ENCODE measurements around the gene CIAO3. TPM values are rescaled to one million over a fixed set of nuclear protein-coding genes. Genes with fewer than 3 reads are reported as not detected.
A peak's percentile ranks its signal among the peaks of the same experiment; 100 is the strongest.

Gene CIAO3
- total RNA-seq, 2 experiments from 2014 or later: 28.3 to 31.9 TPM

DNA sequence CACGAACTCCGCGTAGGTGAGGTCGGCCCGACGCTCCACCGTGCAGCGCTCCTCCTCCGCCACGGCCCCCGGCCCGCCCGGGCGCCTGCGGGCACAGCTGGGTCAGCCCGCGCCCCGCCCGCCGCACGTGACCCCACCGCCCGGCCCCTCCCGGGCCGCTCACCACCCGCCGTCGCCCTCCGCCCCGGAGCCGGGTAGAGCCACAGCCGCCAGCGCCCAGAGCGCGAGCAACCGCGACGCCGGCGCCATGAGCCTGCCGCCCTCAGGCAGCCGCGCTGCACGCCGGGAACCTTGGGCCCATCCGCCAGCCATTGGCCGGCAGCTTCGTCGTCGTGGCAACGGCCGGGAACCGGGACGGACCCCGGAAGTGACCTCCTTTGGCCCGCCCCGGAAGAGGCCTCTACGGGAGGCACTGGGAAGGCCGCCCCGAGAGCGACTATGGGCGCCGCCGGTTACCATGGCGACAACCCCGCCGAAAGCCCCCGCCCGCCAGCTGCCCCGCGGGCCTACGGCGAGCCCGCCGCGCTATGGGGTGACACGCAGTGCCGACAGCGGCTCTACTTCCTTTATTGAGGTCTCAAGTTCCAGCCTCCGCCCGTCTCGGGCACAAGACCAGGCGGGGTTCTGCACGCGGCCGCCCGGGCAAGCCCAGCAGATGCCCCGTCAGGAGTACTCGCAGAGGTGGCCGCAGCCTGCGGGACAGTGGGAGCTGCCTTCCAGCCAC is 56.6 kb downstream of the CIAO3 start, which contains the start of gene JMJD8:
JMJD8 (minus strand) TSS at position 264 of the 724 bp plus-strand sequence; CDS start at position 249, 15 bp downstream.
- H3K4me1 Mint-ChIP-seq: peaks cover 40% of the 10 kb centered on the region
- ATAC-seq (peak; percentile 80), DNase-seq (peak; percentile 99)
- peaks cover 32% of the 10 kb centered on the region for H3K36me3 Mint-ChIP-seq (ENCODE audit: low read depth)
- ChIA-PET POLR2A (no interaction called here), CTCF (interaction anchor here (0.6 to 1.0 kb wide), 2 partner anchors 28 to 259 kb away, joined by 3 to 4 read pairs; partner anchors contain the start of gene RAB11FIP3)
- no peaks in the 10 kb centered on the region for H3K27me3 Mint-ChIP-seq
- peak within 1 kb of the TSS; percentile 76 for H3K4me3 Mint-ChIP-seq
- intact Hi-C loops (cut with DNase I, micrococcal nuclease): loop anchor here (1.0 to 5.0 kb wide), 13 partner anchors 15 to 1088 kb away; partner anchors contain the start of genes ANTKMT (in 2 of the 2), METTL26 (in 2 of the 2), CAPN15 (in 1 of the 2) and CHTF18 (in 1 of the 2)
- H3K27ac Mint-ChIP-seq: peak within 1 kb of the TSS; percentile 58
- H3K9me3 Mint-ChIP-seq (ENCODE audit: low read depth): no peaks in the 10 kb centered on the region

DNA sequence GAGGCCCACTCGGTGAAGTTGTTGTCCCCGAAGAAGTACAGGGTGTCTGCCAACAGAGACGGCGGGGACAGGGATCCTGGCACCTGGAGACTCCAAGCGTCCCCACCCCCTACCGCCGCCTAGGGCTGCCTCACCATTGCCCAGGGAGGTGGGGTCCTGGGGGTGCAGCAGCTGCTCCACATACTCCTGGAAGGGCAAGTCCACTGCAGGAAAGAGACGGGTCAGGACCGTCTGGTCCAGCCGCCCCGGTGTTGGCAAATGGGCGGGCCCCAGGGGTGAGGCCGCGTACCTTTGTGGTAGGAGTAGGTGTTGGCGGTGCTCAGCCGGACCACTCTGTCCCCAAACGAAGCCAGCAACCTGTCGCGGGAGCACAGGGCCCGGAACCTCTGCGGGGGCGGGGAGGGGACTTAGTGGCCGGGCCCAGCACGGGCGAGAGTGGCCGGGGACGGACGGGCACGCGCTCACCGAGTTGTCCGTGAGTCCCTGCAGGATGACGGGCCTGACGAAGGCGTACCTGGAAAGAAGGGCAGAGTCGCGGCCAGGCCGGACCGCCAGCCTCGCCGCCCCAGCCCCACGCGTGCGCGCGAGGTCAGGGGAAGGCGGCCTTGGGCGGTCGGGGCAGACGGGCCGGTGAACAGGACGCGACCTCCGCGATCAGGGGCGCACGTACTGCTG is 57.3 kb downstream of the CIAO3 start:
- Mint-ChIP-seq H3K4me1 (peaks cover 36% of the 10 kb centered on the region), H3K27me3 (no peaks in the 10 kb centered on the region), H3K27ac (peak overlapping the region; percentile 58), H3K4me3 (peak overlapping the region; percentile 76), H3K36me3 (ENCODE audit: low read depth) (peaks cover 32% of the 10 kb centered on the region), H3K9me3 (ENCODE audit: low read depth) (no peaks in the 10 kb centered on the region)
- DNase-seq (peak; percentile 41), ATAC-seq (no peak)
- POLR2A ChIA-PET: no interaction called here
- CTCF ChIA-PET: interaction anchor here (0.6 to 1.0 kb wide), 3 partner anchors 29 to 258 kb away, joined by 3 to 4 read pairs (median 4); partner anchors contain the start of gene RAB11FIP3
- intact Hi-C loops (cut with DNase I, micrococcal nuclease): loop anchor here (1.0 to 5.0 kb wide), 13 partner anchors 15 to 1089 kb away; partner anchors contain the start of genes ANTKMT (in 2 of the 2), METTL26 (in 2 of the 2), CAPN15 (in 1 of the 2) and CHTF18 (in 1 of the 2)

DNA sequence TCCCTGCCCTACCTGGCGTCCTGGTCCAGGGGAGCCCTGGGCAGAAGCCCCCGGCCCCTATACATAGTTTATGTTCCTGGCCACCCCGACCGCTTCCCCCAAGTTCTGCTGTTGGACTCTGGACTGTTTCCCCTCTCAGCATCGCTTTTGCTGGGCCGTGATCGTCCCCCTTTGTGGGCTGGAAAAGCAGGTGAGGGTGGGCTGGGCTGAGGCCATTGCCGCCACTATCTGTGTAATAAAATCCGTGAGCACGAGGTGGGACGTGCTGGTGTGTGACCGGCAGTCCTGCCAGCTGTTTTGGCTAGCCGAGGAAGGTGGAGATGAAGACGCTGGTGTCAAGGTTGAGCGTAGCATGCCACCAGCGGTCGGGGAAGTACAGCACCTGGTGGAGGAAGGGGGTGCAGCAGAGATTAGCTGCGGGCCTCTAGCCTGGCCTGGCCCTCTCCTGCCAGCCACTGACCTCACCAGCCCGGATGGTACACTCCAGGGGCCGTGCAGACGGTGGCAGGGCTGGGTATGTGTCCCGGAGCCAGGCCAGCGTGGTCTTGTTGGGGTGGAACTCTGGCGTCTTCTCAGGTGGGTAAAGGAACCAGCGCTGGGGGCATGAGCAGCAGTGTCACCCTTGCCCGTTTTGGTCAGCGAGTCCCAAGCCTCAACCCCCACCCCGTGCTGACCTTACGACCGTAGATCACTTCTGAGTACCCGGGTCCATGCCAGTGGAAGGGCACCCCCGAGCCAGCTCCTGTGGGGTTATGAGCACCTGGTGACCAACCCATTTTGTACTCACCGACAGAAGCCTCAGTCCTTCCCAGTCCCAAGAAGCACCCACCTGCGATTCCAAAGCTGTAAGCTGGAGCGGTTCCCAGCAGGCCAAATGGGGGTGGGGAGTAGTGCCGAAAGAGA is 58.1 kb downstream of the CIAO3 start:
- Mint-ChIP-seq H3K4me3 (peak overlapping the region; percentile 76), H3K27ac (peak overlapping the region; percentile 58), H3K4me1 (peaks cover 34% of the 10 kb centered on the region), H3K36me3 (ENCODE audit: low read depth) (peaks cover 32% of the 10 kb centered on the region), H3K9me3 (ENCODE audit: low read depth) (no peaks in the 10 kb centered on the region), H3K27me3 (no peaks in the 10 kb centered on the region)
- ATAC-seq (no peak), DNase-seq (no peak)
- intact Hi-C loops (cut with DNase I, micrococcal nuclease): loop anchor here (5.0 kb wide), 7 partner anchors 40 to 1090 kb away; partner anchors contain the start of genes ANTKMT (in 1 of the 2), CAPN15 (in 1 of the 2), DECR2 (in 1 of the 2) and EME2 (in 1 of the 2)
- POLR2A ChIA-PET: no interaction called here
- CTCF ChIA-PET: interaction anchor here (0.6 kb wide), 1 partner anchor 195 kb away, joined by 4 read pairs; no protein-coding TSS in a partner anchor

DNA sequence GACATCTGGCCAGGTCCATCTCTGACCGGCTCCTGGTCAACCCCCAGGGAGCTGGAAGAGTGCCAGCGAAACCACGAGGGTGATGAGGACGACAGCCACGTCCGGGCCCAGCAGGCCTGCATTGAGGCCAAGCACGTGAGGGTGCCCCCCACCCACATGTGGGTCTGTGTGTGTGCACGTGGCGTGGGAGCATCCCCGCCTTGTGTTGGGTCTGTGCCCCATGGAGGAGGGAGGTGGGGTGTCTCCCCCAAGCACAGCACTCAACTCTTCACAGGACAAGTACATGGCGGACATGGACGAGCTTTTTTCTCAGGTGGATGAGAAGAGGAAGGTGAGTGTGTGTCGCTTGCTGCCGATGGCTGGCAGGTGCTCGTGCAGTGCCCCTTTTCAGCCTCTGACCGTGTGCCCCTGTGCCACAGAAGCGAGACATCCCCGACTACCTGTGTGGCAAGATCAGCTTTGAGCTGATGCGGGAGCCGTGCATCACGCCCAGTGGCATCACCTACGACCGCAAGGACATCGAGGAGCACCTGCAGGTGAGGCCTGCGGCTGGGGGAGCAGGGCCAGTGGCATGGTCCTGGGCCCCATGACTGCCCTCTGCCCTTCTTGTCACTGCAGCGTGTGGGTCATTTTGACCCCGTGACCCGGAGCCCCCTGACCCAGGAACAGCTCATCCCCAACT is 58.9 kb downstream of the CIAO3 start:
- no peak for DNase-seq

DNA sequence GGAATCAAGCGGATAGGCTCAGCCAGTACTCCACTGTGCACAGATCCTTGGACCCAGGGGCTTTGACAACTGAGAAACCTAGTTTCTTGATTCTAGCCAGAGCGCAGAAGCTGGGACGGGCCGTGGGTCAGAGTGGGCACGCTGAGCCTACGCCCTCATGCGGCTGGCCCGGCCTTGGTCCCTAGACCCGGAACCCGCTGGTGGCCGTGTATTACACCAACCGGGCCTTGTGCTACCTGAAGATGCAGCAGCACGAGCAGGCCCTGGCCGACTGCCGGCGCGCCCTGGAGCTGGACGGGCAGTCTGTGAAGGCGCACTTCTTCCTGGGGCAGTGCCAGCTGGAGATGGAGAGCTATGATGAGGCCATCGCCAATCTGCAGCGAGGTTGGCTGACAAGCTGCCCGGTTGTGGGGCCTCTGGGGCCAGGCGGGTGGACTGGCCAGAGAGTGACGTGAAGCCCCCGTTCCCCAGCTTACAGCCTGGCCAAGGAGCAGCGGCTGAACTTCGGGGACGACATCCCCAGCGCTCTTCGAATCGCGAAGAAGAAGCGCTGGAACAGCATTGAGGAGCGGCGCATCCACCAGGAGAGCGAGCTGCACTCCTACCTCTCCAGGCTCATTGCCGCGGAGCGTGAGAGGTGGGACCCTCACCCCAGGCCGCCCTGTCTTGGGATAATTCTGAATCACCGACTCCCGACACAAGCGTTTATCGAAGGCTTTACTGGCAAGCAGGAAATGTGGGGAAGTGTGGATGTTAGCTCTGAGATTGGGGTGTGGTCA is 59.6 kb downstream of the CIAO3 start:
- H3K27ac Mint-ChIP-seq: peak overlapping the region; percentile 47
- CTCF ChIA-PET: interaction anchor here (0.6 to 1.0 kb wide), 2 partner anchors 38 to 59 kb away, joined by 4 read pairs; no protein-coding TSS in a partner anchor

More for the DNA sequence above, 58.9 kb downstream of the CIAO3 start:
- Mint-ChIP-seq H3K27me3 (no peaks in the 10 kb centered on the region), H3K4me3 (peak overlapping the region; percentile 76), H3K36me3 (ENCODE audit: low read depth) (peaks cover 32% of the 10 kb centered on the region), H3K4me1 (peaks cover 34% of the 10 kb centered on the region), H3K9me3 (ENCODE audit: low read depth) (no peaks in the 10 kb centered on the region), H3K27ac (peak overlapping the region; percentile 26)
- intact Hi-C loops (cut with DNase I, micrococcal nuclease): loop anchor here (5.0 kb wide), 7 partner anchors 40 to 1090 kb away; partner anchors contain the start of genes ANTKMT (in 1 of the 2), CAPN15 (in 1 of the 2), DECR2 (in 1 of the 2) and EME2 (in 1 of the 2)
- CTCF ChIA-PET: interaction anchor here (0.6 to 1.0 kb wide), 2 partner anchors 39 to 60 kb away, joined by 4 read pairs; no protein-coding TSS in a partner anchor
- POLR2A ChIA-PET: no interaction called here
- no peak for ATAC-seq

DNA sequence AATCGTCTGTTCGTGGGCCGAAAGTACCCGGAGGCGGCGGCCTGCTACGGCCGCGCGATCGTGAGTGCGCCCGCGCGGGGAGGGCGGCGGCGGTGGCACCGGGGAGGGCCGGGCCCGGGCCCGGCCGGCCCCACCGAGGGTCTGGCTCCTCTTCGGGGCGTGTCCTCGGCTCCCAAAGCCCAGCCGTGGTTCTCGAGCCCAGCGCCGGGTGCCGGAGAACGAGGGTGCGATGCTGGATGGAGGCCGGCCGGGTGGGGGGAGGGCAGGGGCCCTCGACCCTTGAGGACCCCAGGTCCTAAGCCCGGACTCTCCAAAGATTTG is 60.2 kb downstream of the CIAO3 start:
- peak overlapping the region; percentile 76 for H3K4me3 Mint-ChIP-seq
- peak overlapping the region; percentile 47 for H3K27ac Mint-ChIP-seq
- no peak for DNase-seq
- H3K9me3 Mint-ChIP-seq (ENCODE audit: low read depth): no peaks in the 10 kb centered on the region
- intact Hi-C loops (cut with DNase I, micrococcal nuclease): loop anchor here (1.0 to 5.0 kb wide), 12 partner anchors 10 to 1092 kb away; partner anchors contain the start of genes METTL26 (in 2 of the 2), ANTKMT (in 1 of the 2), CAPN15 (in 1 of the 2) and CHTF18 (in 1 of the 2)
- no peaks in the 10 kb centered on the region for H3K27me3 Mint-ChIP-seq
- H3K36me3 Mint-ChIP-seq (ENCODE audit: low read depth): peaks cover 24% of the 10 kb centered on the region
- peaks cover 35% of the 10 kb centered on the region for H3K4me1 Mint-ChIP-seq
- ATAC-seq: no peak
- POLR2A ChIA-PET: no interaction called here
- CTCF ChIA-PET: interaction anchor here (1.0 kb wide), 1 partner anchor 37 kb away, joined by 4 read pairs; no protein-coding TSS in a partner anchor

More for the DNA sequence above, 59.6 kb downstream of the CIAO3 start:
- Mint-ChIP-seq H3K36me3 (ENCODE audit: low read depth) (peaks cover 28% of the 10 kb centered on the region), H3K9me3 (ENCODE audit: low read depth) (no peaks in the 10 kb centered on the region), H3K27me3 (no peaks in the 10 kb centered on the region), H3K4me3 (peak overlapping the region; percentile 76), H3K4me1 (peaks cover 36% of the 10 kb centered on the region)
- DNase-seq (peak; percentile 40), ATAC-seq (no peak)
- intact Hi-C loops (cut with DNase I, micrococcal nuclease): loop anchor here (1.0 to 5.0 kb wide), 12 partner anchors 9 to 1091 kb away; partner anchors contain the start of genes METTL26 (in 2 of the 2), ANTKMT (in 1 of the 2), CAPN15 (in 1 of the 2) and CHTF18 (in 1 of the 2)
- POLR2A ChIA-PET: no interaction called here

DNA sequence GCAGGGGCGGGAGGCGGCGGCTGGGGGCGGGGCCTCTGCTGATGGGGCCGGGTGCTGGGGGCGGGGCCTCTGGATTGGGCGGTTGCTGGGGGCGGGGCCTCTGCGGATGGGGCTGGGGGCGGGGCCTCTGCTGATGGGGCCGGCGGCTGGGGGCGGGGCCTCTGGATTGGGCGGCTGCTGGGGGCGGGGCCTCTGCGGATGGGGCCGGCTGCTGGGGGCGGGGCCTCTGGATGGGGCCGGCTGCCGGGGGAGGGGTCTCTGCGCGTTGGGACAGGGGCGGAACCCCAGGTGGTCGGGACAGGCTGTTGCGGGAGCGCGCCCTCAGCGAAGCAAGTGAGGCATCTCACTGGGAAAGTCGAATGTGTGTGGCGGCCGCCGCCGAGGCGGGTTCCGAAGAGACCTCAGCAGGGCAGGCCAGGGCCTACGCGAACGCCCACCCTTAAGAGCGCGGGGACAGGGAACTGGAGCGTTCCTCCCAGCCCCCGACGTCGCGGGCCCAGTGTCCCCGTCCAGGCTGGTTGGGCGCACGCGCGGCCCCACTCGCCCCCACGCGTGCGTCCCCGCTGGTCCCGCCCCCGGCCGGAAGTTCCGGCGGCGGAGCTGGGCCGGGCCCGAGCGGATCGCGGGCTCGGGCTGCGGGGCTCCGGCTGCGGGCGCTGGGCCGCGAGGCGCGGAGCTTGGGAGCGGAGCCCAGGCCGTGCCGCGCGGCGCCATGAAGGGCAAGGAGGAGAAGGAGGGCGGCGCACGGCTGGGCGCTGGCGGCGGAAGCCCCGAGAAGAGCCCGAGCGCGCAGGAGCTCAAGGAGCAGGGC is 60.8 kb downstream of the CIAO3 start, which contains the start of gene STUB1:
STUB1 (plus strand) TSS at position 597 of the 811 bp plus-strand sequence; CDS start at position 713, 116 bp downstream.
- intact Hi-C loops (cut with DNase I, micrococcal nuclease): loop anchor here (1.0 to 5.0 kb wide), 16 partner anchors 10 to 1092 kb away; partner anchors contain the start of genes METTL26 (in 2 of the 2), ANTKMT (in 1 of the 2), AXIN1 (in 1 of the 2) and CAPN15 (in 1 of the 2)
- Mint-ChIP-seq H3K4me3 (peak within 1 kb of the TSS; percentile 76), H3K36me3 (ENCODE audit: low read depth) (peaks cover 21% of the 10 kb centered on the region), H3K27ac (peak within 1 kb of the TSS; percentile 73), H3K9me3 (ENCODE audit: low read depth) (no peaks in the 10 kb centered on the region), H3K27me3 (peaks cover 2% of the 10 kb centered on the region), H3K4me1 (peaks cover 37% of the 10 kb centered on the region)
- POLR2A ChIA-PET: interaction anchor here (1.0 kb wide), 1 partner anchor 740 kb away, joined by 3 read pairs; the partner anchor contains the start of gene UQCC4
- DNase-seq (peak; percentile 96), ATAC-seq (peak; percentile 52)
- CTCF ChIA-PET: no interaction called here

Data from activated CD4-positive, alpha-beta T cell treated with anti-CD3 and anti-CD28 coated beads for 36 hours (primary cell).